ENCODE results near the gene OPN4. TPM values are rescaled to one million over a fixed set of nuclear protein-coding genes. Genes with fewer than 3 reads are reported as not detected.

The OPN4 gene
- total RNA-seq, 1 experiment from 2014 or later, result not detected

Other genes starting within 250 kb of the OPN4 start
- 33.5 and 44.9 TPM in 2 replicates for gene WAPL, start 132.8 kb upstream of the OPN4 start, total RNA-seq (2014; rRNA removed; shearing (Covaris generic))
- gene LDB3, start 14.0 kb downstream of the OPN4 start, total RNA-seq (2014; rRNA removed; shearing (Covaris generic)), result 0.03 and 0.30 TPM in 2 replicates
- gene BMPR1A, start 102.1 kb downstream of the OPN4 start, total RNA-seq (2014; rRNA removed; shearing (Covaris generic)), result 86.5 and 99.3 TPM in 2 replicates

All from H7 (cell line).